Suprapubic skin (tissue), 4 donors: ENCODE data around the gene PLXDC2.

Source experiments
- EP300 ChIP-seq: sonication (generic); formaldehyde crosslinking; IDR thresholded peaks from one replicate; pipeline ENCODE4 v1.6.1; 2017; ENCODE audit warnings: antibody characterized with exemption
- POLR2A ChIP-seq, 2 donors: fragments of 450-650 bp; IDR thresholded peaks; one replicate each; pipeline ENCODE4 v1.6.1; 2017; ENCODE audit warnings: antibody characterized with exemption in 2 of 2, mild to moderate bottlenecking in 2 of 2, moderate library complexity in 2 of 2
- POLR2AphosphoS5 ChIP-seq, 3 donors: sonication (generic); formaldehyde crosslinking; IDR thresholded peaks; one replicate each; pipeline ENCODE4 v1.6.1; 2017; ENCODE audit warnings: antibody characterized with exemption in 3 of 3

GRCh38 chr10:20146004-20146403, 329.8 kb downstream of the PLXDC2 start:
- TF ChIP-seq EP300, result no peak
- no peak for TF ChIP-seq POLR2AphosphoS5 (IDR thresholded peaks at IDR 0.05)
- TF ChIP-seq POLR2A (IDR thresholded peaks at IDR 0.05), result no peak
